Heart right ventricle (tissue), 16 donors: Measurements from ENCODE around the gene ZNF639. TPM values are rescaled to one million over a fixed set of nuclear protein-coding genes. Genes with fewer than 3 reads are reported as not detected.

Source experiments
- ATAC-seq, 8 donors: fragments of 200-7000 bp; cut with Tn5 transposase; one replicate each; pipeline ENCODE4 v1.9.1; 2020; ENCODE audit warnings: mild to moderate bottlenecking in 8 of 8, moderate library complexity in 8 of 8, moderate number of reproducible peaks in 1 of 8
- DNase-seq, 2 donors: peaks; one replicate each; pipeline ENCODE4 v3.0.0-alpha.2; 2020
- H3K27ac ChIP-seq, 10 donors: fragments of 200-600 bp; sonication (generic) in 2 of 10; one replicate each; pipeline versions ENCODE4 v1.5.0 to v1.8.0; 2020 to 2022; ENCODE audit warnings: mild to moderate bottlenecking in 3 of 10
- H3K27me3 ChIP-seq, 7 donors: fragments of 200-600 bp; one replicate each; pipeline ENCODE4 v1.8.0; 2021 to 2022; ENCODE audit warnings: mild to moderate bottlenecking in 2 of 7
- H3K36me3 ChIP-seq, 9 donors: fragments of 200-600 bp; sonication (generic) in 1 of 9; one replicate each; pipeline versions ENCODE4 v1.5.0 to v1.8.0; 2020 to 2022; ENCODE audit warnings: mild to moderate bottlenecking in 2 of 9
- H3K4me1 ChIP-seq, 9 donors: fragments of 200-600 bp; sonication (generic) in 1 of 9; one replicate each; pipeline versions ENCODE4 v1.5.0 to v1.8.0; 2020 to 2022; ENCODE audit warnings: mild to moderate bottlenecking in 4 of 9
- H3K4me3 ChIP-seq, 10 donors: fragments of 200-600 bp; sonication (generic) in 2 of 10; one replicate each; pipeline versions ENCODE4 v1.5.0 to v1.8.0; 2020 to 2022; ENCODE audit warnings: mild to moderate bottlenecking in 7 of 10, moderate library complexity in 2 of 10
- H3K9me3 ChIP-seq, 11 donors: fragments of 200-600 bp in 10 of 11; sonication (generic) in 2 of 11; one replicate each; pipeline versions ENCODE4 v1.5.0 to v1.8.0; 2013 to 2022; ENCODE audit warnings: mild to moderate bottlenecking in 2 of 11, control low read depth in 1 of 11, moderate library complexity in 1 of 11
- WGBS, 2 donors: extraction: QIAGEN DNeasy Blood & Tissue Kit; methylation state at CpG; one replicate each; pipeline ENCODE4 v1.1.7; 2013; ENCODE audit warnings: inconsistent platforms in 1 of 2; 5-methylcytosine and 5-hydroxymethylcytosine counted together
- intact Hi-C, 10 donors: fragments of 100-400 bp; cut with DNase I; formaldehyde crosslinking; loops; one replicate each; pipeline versions ENCODE4 v1.11.1 to v1.14.2; 2022
- polyA plus RNA-seq, 2 donors: library from polyadenylated mRNA; stranded (reverse); fragments of 200-250 nt; gene quantifications; one replicate each; pipeline ENCODE4 v1.2.3, GENCODE V29; 2013
- total RNA-seq, 10 donors: library from RNA; stranded (reverse); fragmentation: NEBNext Ultra II Directional in 3 of 10; extraction: Animal tissue kit (Norgen Biotek cat#: 25700) in 3 of 10; gene quantifications; one replicate each; pipeline versions ENCODE4 v1.2.1 to v1.2.4, GENCODE V29; 2021 to 2023
- TF ChIP-seq, protein P1 (sequence below), 9 donors: fragments of 200-600 bp; sonication (generic) in 2 of 9; IDR thresholded peaks; one replicate each; pipeline versions ENCODE4 v1.5.0 to v1.8.0; 2021 to 2022; ENCODE audit warnings: antibody characterized with exemption in 9 of 9, mild to moderate bottlenecking in 5 of 9, moderate library complexity in 1 of 9
- donor health status: Arrhythmogenic right ventricular cardiomyopathy.
- donor health status: ischemic (EF 13 %, LVEDD 7.1; RV severe dilation, severe dysfunction).
- donor health status: healthy with polysubstance abuse.
- donor health status: DM: no; HTN: yes; CAD: no.
- donor health status: DM: no; HTN: no; CAD: no.
- donor health status: ischemic (EF 25% LVEDD 6.9; RV normal size, moderate dysfunction).
- donor health status: ischemic (EF 25% LVEDD 5.7; RV mildly dilated, moderate dysfunction).
- donor health status: healthy.
- donor health status: DM: yes; HTN: yes; CAD: no.
- donor health status: Ischemic cardiomyopathy.
- donor health status: ischemic (EF 35%, LVEDD 5.7; RV mildly dilated, moderate dysfunction).
- donor health status: nonischemic (EF 11% LVEDD 7.7; RV severe dilation, severe dysfunction).
- donor health status: DM: yes; HTN: yes; CAD: no.
- donor health status: PGD.
- donor health status: ischemic (EF 29% LVEDD 5.4; RV normal size, mild dysfunction).
- donor health status: nonischemic (EF 23%, LVEDD 6.1; RV moderate dilation, normal function).

ZNF639 gene
- total and polyA plus RNA-seq, 12 donors, result 14.1 to 41.0 (median 29.2) TPM

DNA sequence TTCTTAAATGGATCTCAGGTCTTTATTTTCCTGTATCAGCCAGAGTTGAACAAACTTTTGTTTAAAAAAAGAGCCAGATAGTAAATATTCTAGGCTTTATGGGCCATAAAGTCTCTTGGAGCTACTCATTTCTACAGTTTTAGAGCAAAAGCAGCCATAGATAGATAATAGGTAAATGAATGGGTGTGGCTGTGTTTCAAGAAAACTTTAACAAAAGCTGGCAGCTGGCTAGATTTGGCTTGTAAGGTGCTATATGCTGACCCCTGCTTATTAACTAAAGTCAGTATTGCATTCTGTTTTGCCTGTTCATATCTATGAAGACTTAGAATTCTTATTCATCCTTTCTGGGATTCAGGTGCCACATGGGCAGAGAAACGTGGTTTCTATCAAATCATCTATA is 53.6 kb downstream of the ZNF639 start:
- peaks cover 0 to 99% (median 37%) of the 10 kb centered on the region in 9 donors for H3K36me3 ChIP-seq
- TF ChIP-seq, protein P1, sequence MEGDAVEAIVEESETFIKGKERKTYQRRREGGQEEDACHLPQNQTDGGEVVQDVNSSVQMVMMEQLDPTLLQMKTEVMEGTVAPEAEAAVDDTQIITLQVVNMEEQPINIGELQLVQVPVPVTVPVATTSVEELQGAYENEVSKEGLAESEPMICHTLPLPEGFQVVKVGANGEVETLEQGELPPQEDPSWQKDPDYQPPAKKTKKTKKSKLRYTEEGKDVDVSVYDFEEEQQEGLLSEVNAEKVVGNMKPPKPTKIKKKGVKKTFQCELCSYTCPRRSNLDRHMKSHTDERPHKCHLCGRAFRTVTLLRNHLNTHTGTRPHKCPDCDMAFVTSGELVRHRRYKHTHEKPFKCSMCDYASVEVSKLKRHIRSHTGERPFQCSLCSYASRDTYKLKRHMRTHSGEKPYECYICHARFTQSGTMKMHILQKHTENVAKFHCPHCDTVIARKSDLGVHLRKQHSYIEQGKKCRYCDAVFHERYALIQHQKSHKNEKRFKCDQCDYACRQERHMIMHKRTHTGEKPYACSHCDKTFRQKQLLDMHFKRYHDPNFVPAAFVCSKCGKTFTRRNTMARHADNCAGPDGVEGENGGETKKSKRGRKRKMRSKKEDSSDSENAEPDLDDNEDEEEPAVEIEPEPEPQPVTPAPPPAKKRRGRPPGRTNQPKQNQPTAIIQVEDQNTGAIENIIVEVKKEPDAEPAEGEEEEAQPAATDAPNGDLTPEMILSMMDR (IDR thresholded peaks at IDR 0.05), result no peak

More for the DNA sequence above, 53.6 kb downstream of the ZNF639 start:
- no peak for ATAC-seq
- Histone ChIP-seq H3K27ac (no peak overlapping the region), H3K27me3 (no peaks in the 10 kb centered on the region), H3K9me3 (no peaks in the 10 kb centered on the region), H3K4me3 (no peak overlapping the region), H3K4me1 (no peaks in the 10 kb centered on the region)
- 93 to 95% methylated on average over 1 of the region's 1 CpG for WGBS, 2 donors
- intact Hi-C loops, result no loop called here
- DNase-seq, result no peak

Other genes with a start within 250 kb of the ZNF639 start
- 10 to 100 TPM; 17.5 to 35.3 (median 24.4) TPM for gene PIK3CA, start 174.7 kb upstream of the ZNF639 start, total RNA-seq
- gene PIK3CA, start 174.7 kb upstream of the ZNF639 start, polyA plus RNA-seq, result 1 to 10 TPM; 4.0 to 4.1 TPM
- 1 to 10 TPM in 3 of 10 donors, under 1 TPM in 7; 0.49 to 1.8 (median 0.83) TPM for gene KCNMB3, start 71.9 kb upstream of the ZNF639 start, total RNA-seq
- gene KCNMB3, start 71.9 kb upstream of the ZNF639 start, polyA plus RNA-seq, result 1 to 10 TPM; 1.1 to 4.0 TPM
- 10 to 100 TPM; 52.0 to 82.1 (median 67.9) TPM for gene MFN1, start 24.7 kb downstream of the ZNF639 start, total RNA-seq
- gene MFN1, start 24.7 kb downstream of the ZNF639 start, polyA plus RNA-seq, result 10 to 100 TPM; 15.0 to 22.6 TPM
- gene GNB4, start 128.4 kb downstream of the ZNF639 start, total RNA-seq, result 10 to 100 TPM; 12.4 to 48.2 (median 13.4) TPM
- gene GNB4, start 128.4 kb downstream of the ZNF639 start, polyA plus RNA-seq, result 1 to 10 TPM; 6.6 to 8.3 TPM
- 10 to 100 TPM; 13.5 to 22.5 (median 17.2) TPM for gene ACTL6A, start 239.9 kb downstream of the ZNF639 start, total RNA-seq
- 10 to 100 TPM; 20.5 to 42.7 TPM for gene ACTL6A, start 239.9 kb downstream of the ZNF639 start, polyA plus RNA-seq